Suppressor macrophage treated with lipopolysaccharide for 4 hours (primary cell): ENCODE measurements around the gene ENOSF1.

ENCODE experiments used
- DNase-seq: peaks from one replicate; pipeline ENCODE4 v3.0.0-alpha.2; 2020

ENOSF1 gene

GRCh38 chr18:670522-670921, 41.9 kb downstream of the ENOSF1 start:
- DNase-seq, result no peak

GRCh38 chr18:669077-669476, 43.4 kb downstream of the ENOSF1 start:
- DNase-seq, result no peak

- DNase-seq, result no peak
Measured at GRCh38 chr18:668260-668659, 44.2 kb downstream of the ENOSF1 start.

GRCh38 chr18:666628-667027, 45.8 kb downstream of the ENOSF1 start:
- DNase-seq, result no peak

- DNase-seq, result no peak
Measured at GRCh38 chr18:666177-666576, 46.3 kb downstream of the ENOSF1 start.

GRCh38 chr18:662197-662596, 50.2 kb downstream of the ENOSF1 start:
- no peak for DNase-seq

- DNase-seq, result no peak
Measured at GRCh38 chr18:659597-659996, 52.8 kb downstream of the ENOSF1 start.

- DNase-seq, result no peak
Measured at GRCh38 chr18:658947-659533, 53.4 kb downstream of the ENOSF1 start.

- peak; percentile 83 for DNase-seq
Measured at GRCh38 chr18:658001-658946, 54.2 kb downstream of the ENOSF1 start.

GRCh38 chr18:657311-658000, 55.0 kb downstream of the ENOSF1 start, which contains the start of gene TYMS:
Gene TYMS (plus strand): TSS chr18:657653. CDS start chr18:657743, 90 bp downstream.
- DNase-seq, result peak; percentile 8

GRCh38 chr18:655445-655844, 57.0 kb downstream of the ENOSF1 start:
- no peak for DNase-seq

- no peak for DNase-seq
Measured at GRCh38 chr18:654601-655000, 57.8 kb downstream of the ENOSF1 start.

GRCh38 chr18:653512-653911, 58.9 kb downstream of the ENOSF1 start:
- no peak for DNase-seq

GRCh38 chr18:652131-652530, 60.3 kb downstream of the ENOSF1 start:
- no peak for DNase-seq

GRCh38 chr18:650428-650858, 62.0 kb downstream of the ENOSF1 start:
- DNase-seq, result peak; percentile 19

- no peak for DNase-seq
Measured at GRCh38 chr18:649341-649740, 63.1 kb downstream of the ENOSF1 start.

GRCh38 chr18:647304-647703, 65.1 kb downstream of the ENOSF1 start:
- no peak for DNase-seq

- DNase-seq, result no peak
Measured at GRCh38 chr18:644395-645004, 67.9 kb downstream of the ENOSF1 start.

- no peak for DNase-seq
Measured at GRCh38 chr18:641224-641623, 71.2 kb downstream of the ENOSF1 start.

GRCh38 chr18:635171-635570, 77.3 kb downstream of the ENOSF1 start:
- DNase-seq, result no peak

GRCh38 chr18:634551-635045, 77.8 kb downstream of the ENOSF1 start:
- DNase-seq, result no peak

- no peak for DNase-seq
Measured at GRCh38 chr18:631560-631959, 80.9 kb downstream of the ENOSF1 start.
